NCI-H2227 treated with DMSO at 0.1 percent for 48 hours (cell line): Measurements from ENCODE around the gene PIEZO2.
"Not testable (repeated sequence)": the region's sequence is repeated elsewhere in the genome, so short reads cannot be mapped to it uniquely, and the experiment has no call there.

Experiments
- DNase-seq: peaks from one replicate; lab custom pipeline; 2025; lab: John Stamatoyannopoulos, UW

The PIEZO2 gene

DNA sequence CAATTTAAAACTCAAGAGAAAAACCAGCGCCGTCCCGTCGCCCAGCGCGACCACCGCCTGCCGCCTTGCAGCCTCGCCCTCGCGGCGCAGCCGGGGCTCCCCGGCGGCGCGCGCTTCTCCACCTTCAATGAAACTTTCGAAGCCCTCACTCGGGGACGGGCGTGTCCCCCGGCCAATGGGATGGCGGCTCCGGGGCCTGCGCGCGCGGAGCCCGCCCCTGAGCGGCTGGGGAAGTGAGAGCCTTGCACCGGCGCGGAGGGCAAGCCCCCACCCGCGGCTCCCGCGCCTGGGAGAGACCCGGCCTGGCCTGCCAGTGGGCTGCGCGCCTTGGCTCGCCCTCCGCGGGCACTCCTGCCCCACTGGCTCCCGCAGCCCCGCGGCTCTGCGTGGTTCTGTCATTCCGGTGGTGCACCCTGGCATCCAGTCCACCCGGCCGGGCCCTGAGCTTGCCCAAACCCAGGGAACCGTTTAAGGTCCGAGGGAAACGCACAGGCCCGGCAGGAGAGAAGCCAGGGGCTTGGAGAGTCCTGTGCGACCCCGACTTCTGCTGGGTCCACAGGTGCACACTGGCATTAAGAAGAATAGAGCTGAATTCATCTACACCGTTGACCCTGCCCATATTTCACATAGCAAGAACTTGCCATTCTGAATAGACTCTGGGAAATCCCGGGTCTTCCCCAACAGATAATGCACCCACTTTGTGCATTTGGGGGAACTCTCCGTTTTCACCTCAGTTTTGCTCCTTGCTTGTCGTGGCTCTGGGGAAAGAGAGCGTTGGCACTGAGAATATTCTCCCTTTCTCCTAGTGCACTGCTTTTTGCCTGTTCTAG lies at the start of gene PIEZO2:
Gene PIEZO2 (minus strand): TSS at position 129 of the 830 bp plus-strand sequence. CDS start 981 bp downstream, outside the sequence.
- DNase-seq: no peak

DNA sequence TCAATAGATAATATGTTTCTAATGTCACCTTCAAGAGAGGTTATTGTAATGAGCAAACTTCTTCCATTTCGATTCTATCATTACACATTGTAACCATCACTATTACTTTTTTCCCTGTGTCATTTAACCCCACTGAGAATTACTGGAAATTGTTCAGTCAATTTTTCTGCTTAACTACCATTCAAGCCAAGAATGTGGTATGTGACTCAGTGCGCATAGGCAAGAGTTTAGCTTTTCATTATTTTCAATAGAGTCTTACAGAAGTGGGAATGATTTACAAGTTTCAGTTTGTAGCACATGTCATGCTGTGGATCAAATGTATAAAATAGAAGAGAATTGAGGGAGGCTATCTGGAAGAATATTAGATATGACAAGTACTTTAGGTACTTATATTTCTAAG lies 34.3 kb upstream of the PIEZO2 start:
- DNase-seq: no peak

DNA sequence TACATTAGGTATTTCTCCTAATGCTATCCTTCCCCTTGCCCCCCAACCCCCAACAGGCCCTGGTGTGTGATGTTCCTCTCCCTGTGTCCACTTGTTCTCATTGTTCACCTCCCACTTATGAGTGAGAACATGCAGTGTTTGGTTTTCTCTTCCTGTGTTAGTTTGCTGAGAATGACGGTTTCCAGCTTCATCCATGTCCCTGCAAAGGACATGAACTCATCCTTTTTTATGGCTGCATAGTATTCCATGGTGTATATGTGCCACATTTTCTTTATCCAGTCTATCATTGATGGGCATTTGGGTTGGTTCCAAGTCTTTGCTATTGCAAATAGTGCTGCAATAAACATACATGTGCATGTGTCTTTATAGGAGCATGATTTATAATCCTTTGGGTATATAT lies 32.3 kb upstream of the PIEZO2 start:
- DNase-seq: not testable (repeated sequence)

DNA sequence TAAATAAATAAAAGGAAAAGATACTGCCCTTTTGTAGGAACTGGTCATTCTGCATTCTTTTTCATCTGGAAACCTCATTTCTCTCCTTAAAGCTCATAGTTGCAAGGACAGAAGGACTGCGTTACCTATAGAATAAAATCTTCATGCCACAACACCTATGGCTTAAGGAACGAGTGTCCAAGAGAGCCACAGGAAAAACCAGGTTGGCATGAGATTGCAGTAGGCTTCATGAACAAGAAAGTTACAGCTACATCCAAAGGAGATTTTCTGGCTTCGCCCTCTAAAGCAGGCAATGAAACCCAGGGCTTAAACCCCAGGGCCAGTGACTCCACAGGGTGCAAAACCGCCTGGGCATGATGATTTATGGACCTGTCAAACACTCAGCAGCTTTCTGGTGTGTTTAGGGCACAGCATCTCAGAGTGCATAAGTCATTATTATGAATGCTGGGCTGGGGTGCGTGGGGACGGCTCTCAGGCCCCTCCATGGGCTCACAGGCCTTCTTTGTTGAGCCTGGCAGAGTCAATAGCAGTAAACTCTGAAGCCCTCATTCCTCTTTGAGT lies 30.7 kb upstream of the PIEZO2 start:
- no peak for DNase-seq

DNA sequence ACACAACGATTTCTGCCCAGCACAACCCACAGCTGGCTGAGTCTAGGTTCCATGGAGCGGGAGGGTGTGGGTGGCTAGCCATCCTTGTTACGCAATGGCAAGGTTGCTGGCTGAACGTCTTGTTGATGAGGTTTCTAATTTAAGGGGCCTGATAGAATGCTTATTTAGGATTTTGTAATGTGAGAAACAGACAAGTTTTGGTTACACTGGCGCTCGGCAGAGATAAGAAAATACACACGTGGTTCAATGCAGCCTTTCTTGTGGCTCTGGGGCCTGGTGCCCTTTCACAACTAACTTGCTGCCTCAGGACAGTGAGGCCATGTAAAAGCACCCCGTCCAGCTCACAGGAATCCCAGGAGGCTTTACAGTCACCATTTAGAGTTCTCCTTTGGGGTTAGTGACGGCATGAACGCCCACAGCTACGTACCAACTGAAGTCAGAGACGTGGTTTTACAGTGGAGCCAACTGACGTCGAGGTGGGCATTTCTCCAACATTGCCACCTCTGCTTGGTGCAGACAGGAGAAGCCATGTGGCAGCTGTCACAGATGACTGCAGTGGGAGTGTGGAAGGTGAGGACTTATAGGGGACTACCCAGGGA lies 29.7 kb upstream of the PIEZO2 start:
- DNase-seq: no peak

DNA sequence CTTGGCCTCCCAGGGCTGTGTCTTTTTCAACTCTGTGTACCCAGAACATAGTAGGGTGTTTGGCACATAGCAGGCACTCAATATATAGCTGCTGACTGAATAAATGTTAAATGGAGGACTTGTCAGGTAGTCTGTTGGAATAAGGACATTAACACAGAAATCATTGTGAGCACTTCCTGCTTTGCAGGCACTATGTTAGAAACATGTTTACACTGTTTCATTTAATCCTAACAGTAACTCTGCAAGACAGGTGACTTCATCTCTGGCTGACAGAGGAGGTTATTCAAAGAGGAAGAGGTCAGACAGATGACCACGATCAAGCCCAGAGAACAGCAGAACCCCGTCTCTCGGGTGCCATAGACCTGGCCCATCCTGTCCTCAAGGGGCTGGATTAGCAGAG lies 28.0 kb upstream of the PIEZO2 start:
- no peak for DNase-seq

DNA sequence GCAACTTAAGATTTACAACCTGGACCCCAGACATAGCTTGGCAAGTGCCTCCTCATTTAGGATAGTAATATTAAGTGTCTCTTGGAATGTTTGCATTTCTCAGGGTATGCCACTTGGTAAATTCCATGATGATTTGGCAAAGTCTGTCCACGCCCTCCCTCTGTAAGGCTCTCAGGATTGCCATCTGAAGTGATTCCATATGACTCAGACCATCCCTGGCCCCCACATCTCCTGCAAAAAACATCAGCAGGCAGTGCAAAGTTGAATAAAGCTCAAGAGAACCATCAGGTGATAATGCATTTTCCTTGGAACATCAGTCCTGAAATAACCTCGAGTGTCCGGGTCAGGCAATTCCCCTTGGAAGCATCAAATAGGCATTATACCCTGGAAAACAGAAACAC lies 27.1 kb upstream of the PIEZO2 start:
- no peak for DNase-seq

DNA sequence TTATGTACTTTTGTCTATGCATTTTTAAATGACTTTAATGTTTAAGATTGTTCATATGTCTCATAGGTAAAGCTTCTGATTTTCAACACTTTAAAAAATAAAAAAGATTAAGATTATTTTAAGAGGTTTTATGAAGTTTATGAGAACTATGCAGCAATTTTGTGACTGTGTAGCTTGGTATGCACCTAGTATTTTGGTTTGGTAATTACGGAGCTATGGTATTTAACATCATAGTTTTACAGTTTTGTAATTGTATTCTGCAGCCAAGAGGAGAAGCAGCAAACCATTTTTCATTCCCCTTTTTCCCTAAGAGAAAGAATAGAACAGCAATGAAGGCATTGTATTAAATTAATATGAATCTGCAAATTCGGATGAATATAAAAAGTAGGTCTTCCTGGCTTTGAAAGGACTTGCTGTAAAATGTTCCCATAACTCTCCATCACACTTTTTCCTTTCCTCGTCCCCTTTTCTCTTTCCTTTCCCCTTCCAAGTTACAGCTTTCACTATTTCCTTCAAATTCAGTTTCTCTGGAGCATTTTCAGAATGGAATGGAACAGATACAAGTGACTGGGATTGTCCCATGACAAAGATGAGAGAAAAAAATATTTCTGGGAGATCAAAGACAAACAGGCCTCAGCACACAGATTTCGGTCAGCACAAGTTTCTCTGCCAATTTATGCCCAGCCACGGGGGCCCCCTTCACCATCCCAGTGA lies 26.1 kb upstream of the PIEZO2 start:
- no peak for DNase-seq

DNA sequence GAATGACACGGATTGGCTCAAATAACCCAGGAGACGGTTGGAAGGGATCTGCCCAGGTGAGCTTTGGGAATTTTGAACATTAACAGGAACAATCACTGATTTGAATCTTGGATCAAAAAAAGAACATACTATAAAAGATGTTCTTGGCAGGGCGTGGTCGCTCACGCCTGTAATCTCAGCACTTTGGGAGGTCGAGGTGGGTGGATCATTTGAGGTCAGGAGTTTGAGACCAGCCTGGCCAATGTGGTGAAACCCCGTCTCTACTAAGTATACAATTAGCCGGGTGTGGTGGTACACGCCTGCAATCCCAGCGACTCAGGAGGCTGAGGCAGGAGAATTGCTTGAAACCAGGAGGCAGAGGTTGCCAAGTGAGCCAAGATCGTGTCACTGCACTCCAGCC lies 24.8 kb upstream of the PIEZO2 start:
- DNase-seq: not testable (repeated sequence)

DNA sequence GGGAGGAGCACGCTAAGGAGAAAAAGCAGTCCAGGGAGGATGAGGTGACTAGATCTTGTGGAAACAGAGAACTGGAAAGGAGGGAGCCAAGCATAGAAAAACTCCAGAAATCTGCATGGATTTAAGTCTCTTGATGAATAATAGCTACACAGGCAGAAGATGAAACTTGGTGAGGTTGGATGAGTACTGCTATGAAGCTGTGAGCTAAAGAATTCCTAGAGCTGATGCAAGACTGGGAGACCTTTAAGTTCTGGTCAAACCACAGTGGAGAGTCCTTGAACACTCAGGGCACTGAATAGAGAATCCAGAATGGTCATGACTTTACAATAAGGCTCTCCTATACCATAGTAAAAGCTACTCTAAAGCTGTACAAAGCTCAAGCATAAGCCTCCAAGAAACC lies 18.4 kb upstream of the PIEZO2 start:
- DNase-seq: no peak

DNA sequence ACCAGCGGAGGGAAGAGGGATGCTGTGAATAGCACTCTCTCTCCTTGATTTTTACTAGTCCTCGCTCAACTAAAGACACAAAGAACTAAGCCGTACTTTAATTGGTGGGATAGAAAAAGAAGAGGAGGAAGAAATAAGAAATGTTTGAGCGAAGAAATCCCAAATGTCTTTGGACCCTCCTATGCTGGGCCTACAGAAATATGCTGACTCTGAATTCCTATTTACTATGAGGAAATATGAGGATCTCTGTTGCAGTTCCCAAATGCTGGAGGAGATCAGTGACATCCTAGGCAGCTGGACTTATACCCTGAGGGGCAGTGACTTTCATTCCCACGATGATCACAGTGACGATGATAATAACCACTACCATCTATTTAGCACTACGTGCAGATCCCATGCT lies 16.6 kb upstream of the PIEZO2 start:
- no peak for DNase-seq

DNA sequence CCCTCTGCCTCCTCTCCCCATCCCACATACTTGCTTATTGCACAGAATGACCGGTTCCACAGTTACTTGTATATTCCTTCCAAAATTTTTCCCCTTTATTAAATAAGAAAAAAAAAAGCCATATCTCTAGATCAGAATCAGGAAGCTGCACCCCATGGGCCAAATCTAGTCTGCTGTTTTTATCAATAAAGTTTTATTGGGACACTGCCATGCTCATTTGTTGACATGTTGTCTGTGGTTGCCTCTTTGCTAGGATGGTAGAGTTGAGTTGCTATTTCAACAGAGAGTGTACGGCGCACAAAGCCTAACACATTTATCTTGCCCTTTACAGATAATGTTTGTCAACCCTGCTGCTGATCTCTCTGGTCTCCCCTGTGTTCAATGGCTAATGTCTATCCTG lies 15.8 kb upstream of the PIEZO2 start:
- DNase-seq: no peak

DNA sequence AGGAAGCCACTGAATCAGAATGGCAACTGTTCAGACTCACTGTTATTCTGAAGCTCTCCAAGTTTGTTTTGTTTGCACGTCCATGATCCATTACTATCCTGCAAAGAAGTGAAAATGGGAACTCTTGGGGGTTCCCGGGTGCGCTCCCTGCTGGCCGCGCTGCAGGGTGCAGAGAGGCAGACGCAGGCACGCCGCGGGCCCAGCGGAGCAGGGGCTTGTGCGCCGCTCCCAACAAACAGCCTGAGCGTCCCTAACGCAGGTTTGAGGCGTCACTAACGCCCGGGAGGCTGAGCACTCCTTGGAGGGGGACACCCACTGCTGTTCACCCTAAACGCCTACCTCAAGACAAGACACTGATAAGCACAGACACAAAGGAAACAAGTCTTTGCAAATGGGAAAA lies 14.3 kb upstream of the PIEZO2 start:
- no peak for DNase-seq

DNA sequence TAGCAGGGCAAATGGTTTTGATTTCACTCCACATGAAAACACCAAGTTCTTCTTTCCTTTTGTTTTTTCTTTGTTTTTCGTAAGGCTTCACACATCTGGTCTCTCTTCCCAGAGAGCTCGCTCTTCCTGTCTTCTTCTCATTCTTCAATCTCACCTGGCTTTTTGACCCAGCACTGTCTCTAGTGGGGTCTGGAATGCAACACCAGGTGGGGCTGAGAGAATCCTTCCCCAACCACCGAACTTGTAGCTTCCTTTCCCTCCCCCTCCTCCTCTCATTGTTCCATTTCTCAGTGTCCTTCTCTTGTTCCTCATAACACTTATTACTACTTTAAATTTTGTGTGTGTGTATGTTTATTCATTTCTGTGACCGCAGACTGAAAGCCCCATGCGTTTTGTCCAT lies 13.5 kb upstream of the PIEZO2 start:
- DNase-seq: no peak

DNA sequence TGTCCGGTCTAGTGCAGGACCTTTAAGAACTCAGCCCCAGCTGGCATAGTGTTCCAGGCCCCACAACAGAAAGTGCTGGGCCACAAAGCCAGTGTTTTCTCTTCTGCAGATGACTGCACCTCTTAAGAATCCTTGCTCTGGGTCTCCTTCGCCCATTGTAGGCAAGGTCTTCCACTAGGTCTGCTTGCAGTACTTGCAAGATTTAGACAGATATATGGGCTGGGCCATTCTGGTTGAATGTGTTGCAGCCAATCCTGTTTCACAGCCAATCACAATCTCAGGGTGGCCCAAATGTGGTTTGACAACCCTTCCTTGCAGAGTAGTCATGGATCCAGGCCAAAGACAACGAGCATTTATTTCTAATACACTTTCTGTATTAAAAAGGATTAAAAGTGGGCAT lies 13.1 kb upstream of the PIEZO2 start:
- DNase-seq: no peak

DNA sequence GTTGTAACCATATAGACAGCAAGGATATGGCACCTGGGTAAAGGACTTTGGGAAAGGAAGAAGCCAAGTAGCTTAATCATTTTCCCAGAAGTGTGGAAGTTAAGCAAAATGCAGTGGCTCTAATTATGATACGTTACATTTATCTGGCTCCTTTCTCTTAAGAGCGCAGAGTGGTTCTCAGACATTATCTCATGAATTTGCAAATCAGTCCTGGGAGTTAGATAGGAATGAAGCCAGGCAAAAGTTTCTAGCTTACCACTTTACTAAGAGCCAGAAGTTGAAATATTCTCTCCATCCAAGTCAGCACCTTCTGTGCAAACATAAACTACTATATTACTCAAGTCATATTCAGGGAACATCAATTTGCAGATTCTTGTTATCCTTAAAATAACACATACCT lies 10.9 kb upstream of the PIEZO2 start:
- no peak for DNase-seq

DNA sequence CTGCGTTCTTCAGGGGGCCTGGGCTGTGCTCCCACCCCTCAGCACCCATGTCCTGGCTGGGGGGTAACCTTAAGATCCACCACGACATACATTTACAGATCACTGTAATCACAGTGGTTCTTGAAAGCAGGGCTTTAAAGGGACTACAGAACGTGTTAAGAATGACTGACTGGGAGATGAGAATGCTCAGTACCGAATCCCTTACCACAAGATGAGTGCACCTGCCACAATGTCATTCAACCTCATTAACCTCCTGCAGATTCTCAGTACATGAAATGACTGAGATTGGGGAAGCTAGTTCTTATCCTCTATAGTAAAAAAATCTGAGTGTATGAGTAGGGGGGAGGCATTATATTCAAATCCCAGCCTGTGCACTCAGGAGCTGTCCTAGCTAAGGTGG lies 10.5 kb upstream of the PIEZO2 start:
- DNase-seq: no peak

DNA sequence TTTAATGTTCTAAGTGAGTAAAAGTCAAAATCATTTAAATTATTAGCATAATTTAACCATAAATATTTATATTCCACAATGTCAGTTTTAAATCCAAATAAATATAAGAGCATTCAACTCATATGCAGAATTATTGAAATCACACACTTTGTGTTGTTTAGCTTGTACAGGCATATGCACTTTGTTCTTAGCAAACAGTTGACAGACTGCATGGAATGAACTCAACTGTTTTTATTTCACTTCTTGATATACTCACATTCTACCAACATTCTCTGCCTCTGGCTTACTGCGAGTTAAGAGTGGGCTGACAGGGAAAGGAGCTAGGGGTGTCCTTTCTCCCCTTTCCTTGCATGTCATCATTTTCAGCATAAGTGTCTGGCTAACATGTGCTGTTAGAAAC lies 7.6 kb upstream of the PIEZO2 start:
- DNase-seq: no peak

DNA sequence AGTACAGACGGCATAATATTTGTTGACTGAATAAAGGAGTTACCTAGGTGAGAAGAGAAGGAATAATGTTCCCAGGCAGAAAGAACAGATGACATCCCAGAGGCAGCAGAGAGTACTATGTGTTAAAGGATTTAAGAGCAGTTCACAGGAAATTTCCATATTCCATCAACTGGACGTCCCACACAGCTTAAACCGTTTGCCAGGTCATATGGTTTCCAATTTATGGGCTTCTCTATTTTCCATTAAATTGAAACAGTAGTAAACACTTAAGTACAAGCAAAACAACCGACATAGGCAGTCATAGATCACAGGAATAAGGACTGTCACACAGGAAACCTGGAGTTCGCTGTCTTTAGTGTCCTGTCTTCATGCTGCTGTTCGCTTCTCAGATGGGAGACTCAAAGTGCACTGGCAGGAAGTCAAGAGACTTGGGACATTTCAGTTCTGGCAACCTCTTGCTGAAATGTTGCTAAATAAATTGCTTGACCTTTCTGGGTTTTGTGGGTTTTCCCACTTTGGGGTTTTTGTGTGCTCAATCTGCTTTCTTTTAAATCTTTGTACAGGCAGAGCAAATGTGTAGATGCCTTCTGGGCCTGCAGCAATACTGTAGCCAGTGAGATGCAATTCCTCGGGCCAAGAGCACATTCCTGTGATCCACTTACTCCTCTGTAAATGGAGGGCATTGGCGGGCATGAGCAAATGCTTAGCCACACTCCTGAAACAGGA lies 5.8 kb upstream of the PIEZO2 start:
- no peak for DNase-seq

DNA sequence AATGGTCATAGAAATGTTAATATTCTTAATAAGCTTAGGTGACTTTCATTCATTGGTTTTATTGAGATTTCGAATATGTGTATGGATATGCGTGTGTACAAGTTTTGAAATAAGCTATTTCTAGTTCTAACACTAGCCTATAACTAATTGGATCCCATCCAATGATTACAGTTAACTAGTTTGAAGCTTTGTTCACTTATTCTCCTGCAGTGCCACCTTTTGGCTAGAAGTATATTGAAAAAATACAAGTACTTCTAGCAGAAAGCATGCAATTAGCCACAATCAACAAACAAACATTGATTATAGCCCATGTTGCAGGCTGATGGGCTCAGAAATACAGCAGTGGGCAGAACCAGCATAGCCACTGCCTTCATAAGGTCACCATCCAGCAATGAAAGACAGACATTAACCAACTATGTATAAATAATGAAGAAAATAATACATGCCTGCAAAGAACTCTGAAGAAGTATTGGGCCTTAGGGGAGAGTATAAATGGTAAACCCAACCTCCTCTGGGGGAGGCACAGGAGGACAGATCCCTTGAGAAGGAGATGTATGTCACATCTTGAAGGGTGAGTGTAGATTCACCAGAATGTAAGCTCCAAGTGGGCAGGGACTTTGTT lies 5.1 kb upstream of the PIEZO2 start:
- DNase-seq: no peak

DNA sequence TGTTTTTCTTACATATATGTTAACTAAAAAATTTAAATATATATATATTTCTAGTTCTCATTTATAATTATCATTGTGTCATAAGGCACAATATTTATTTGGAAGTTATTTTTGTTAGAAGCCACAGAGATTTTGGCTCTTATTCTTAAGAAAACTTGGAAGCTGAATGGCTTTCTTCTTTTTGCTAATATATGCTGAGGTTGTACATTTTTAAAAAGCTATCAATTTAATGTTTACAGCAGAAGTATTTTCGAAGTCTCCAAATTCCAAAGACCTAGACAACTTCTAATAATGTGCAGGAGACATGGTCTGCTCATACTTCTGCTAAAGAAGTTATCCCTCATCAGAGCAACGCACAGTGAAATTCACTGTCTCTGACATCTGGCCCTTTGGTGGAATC lies 3.7 kb upstream of the PIEZO2 start:
- no peak for DNase-seq

DNA sequence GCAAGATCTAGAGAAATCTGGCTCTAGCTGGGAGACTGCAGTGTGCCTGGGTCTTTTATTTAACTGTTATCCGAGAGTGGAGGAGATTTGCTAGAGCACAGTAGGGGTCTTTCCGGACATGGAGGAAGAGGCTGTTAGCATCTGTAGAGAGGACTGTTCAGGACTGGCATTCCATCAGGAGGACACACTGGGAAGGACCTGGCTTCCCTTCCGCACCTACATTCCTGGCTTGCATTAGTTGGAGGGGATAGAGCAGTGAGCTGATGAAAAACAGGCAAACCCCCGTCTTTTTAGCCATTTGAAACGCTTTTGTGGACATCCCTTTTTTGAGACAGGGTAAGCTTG lies 874 bp upstream of the PIEZO2 start:
- DNase-seq: no peak
